ENCODE measurements around the gene ZNF549. TPM values are rescaled to one million over a fixed set of nuclear protein-coding genes. Genes with fewer than 3 reads are reported as not detected.
"Not testable (repeated sequence)": the region's sequence is repeated elsewhere in the genome, so short reads cannot be mapped to it uniquely, and the experiment has no call there.

ZNF549 gene
- total and polyA plus RNA-seq, 2 donors (not counting 3 experiments of a cell fraction or from before 2014, with no cell fraction given): 1.4 to 3.5 TPM

DNA sequence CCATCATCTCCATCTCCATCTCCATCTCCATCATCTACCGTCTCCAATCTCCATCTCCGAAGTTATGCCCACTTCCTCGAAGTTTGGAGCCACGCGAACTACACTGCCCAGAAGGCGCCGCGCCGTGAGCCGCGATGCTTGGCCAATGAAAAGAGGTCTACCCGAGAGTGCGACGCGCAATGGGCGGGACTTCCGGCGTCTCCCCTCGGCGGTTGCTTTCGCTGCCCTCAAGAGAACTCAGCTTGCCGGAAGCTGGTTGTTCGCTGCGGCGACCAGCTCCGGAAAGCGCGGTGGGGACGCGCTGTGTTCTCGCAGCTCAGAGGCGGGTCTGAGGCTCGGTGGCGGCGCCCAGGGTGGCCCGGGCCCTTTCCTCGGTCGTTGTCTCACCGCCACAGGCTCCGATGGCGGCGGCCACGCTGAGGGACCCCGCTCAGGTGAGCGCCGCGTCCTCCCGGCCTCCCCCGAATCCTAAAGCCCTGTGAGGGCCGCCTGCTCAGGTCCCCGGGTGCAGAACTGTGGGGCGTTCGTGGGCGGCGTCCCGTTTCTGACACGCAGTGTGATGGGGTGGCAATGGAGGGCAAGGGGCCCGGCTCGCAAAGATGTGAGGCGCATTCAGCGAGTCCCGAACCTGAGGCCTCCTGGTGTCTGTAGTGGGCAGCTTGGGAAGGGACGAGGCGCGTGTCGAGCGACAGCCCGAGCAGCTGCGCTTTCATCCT lies 27.3 kb upstream of the ZNF549 start, which contains the start of gene ZNF773:
Gene ZNF773, plus strand, starts transcription at position 259 of the 716 bp plus-strand sequence. Its CDS starts 143 bp downstream, at position 402.
- peak within 1 kb of the TSS; percentile 61 for H2AFZ ChIP-seq (ENCODE audit: low read depth, low read length)
- peak; percentile 82 for TF ChIP-seq POLR2A (IDR thresholded peaks at IDR 0.05; ENCODE audit: low read depth, low read length)
- TF ChIP-seq POLR2AphosphoS5 (IDR thresholded peaks at IDR 0.05; ENCODE audit: insufficient read depth, low read depth, low read length): peak; percentile 83
- TF ChIP-seq, protein P1, sequence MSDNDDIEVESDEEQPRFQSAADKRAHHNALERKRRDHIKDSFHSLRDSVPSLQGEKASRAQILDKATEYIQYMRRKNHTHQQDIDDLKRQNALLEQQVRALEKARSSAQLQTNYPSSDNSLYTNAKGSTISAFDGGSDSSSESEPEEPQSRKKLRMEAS (IDR thresholded peaks at IDR 0.05; ENCODE audit: insufficient read depth, insufficient read length): peak; percentile 38
- ChIA-PET CTCF (interaction anchor here (1.0 kb wide), 1 partner anchor 22 kb away, joined by 4 read pairs; the partner anchor contains the start of gene ZNF772), POLR2A (interaction anchor here (0.5 to 0.7 kb wide), 2 partner anchors 8 to 28 kb away, joined by 4 read pairs; partner anchors contain the start of gene ZNF549)
- H3K27me3 ChIP-seq (ENCODE audit: control insufficient read depth in 2 of 2, insufficient read depth in 2 of 2, low read length in 2 of 2); H3K9me1 ChIP-seq (replicated peaks; ENCODE audit: control insufficient read depth, extremely low read depth, insufficient read depth, low read length); H3K27ac ChIP-seq (ENCODE audit: insufficient read depth, low read depth, low read length); H4K20me1 ChIP-seq (replicated peaks; ENCODE audit: control insufficient read depth, extremely low read depth, insufficient read depth, low read length); H3K4me1 ChIP-seq (ENCODE audit: control insufficient read depth, extremely low read depth, insufficient read depth, low read length); H3K79me2 ChIP-seq (ENCODE audit: control insufficient read depth, insufficient read depth, low read length); H3K36me3 ChIP-seq (ENCODE audit: control insufficient read depth in 2 of 2, extremely low read depth in 1 of 2, insufficient read depth in 2 of 2, low read length in 2 of 2); dilution Hi-C loops (cut with MboI; ENCODE audit: extremely low pct_ligation_motif_present, low sequenced_read_pairs); H3K9ac ChIP-seq (replicated peaks; ENCODE audit: extremely low read depth, insufficient read depth, low read length); H3K9me3 ChIP-seq (replicated peaks; ENCODE audit: control insufficient read depth, insufficient read depth, low read length): not testable (repeated sequence)
- DNase-seq (ENCODE audit: low read depth, low spot score) (peak; percentile 95), FAIRE-seq (peak; percentile 96)
- BruUV-seq (replicated peaks): TSS peak; percentile 41
- H3K4me3 ChIP-seq (replicated peaks in 1 of 3; ENCODE audit: insufficient read depth in 1 of 3, low read depth in 1 of 3, low read length in 3 of 3): peak within 1 kb of the TSS; percentile 17 to 68 (median 49)
- intact Hi-C loops (cut with micrococcal nuclease): loop anchor here (1.0 to 2.0 kb wide), 2 partner anchors 23 to 27 kb away; partner anchors contain the start of genes ZNF549 and ZNF772
- H3K4me2 ChIP-seq (ENCODE audit: insufficient read depth, low read length): peak within 1 kb of the TSS; percentile 77

DNA sequence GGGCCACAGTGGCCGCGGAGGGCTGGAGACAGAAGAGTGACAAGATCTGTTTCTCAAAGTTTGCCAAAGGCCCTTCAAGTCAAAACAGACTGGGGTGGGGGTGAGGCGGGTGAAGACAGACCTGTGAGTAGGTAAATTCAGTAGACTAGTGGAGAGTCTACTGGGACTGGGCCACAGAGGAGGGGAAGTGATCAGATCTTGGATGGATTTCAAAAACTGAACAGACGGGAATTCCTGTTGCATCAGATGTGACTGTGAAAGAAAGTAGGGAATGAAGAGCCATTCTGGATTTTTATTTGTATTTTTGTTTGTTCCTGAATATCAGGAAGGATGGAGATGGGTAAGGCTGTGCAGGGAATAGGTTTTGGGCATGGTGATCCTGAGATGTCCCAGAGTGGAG lies 26.8 kb upstream of the ZNF549 start:
- dilution Hi-C loops (cut with MboI; ENCODE audit: extremely low pct_ligation_motif_present, low sequenced_read_pairs); H3K27me3 ChIP-seq (ENCODE audit: control insufficient read depth in 2 of 2, insufficient read depth in 2 of 2, low read length in 2 of 2); H3K9me3 ChIP-seq (replicated peaks; ENCODE audit: control insufficient read depth, insufficient read depth, low read length); H3K4me1 ChIP-seq (ENCODE audit: control insufficient read depth, extremely low read depth, insufficient read depth, low read length); intact Hi-C loops (cut with micrococcal nuclease); DNase-seq (ENCODE audit: low read depth, low spot score); H3K79me2 ChIP-seq (ENCODE audit: control insufficient read depth, insufficient read depth, low read length); H4K20me1 ChIP-seq (replicated peaks; ENCODE audit: control insufficient read depth, extremely low read depth, insufficient read depth, low read length); H3K9me1 ChIP-seq (replicated peaks; ENCODE audit: control insufficient read depth, extremely low read depth, insufficient read depth, low read length); H3K36me3 ChIP-seq (ENCODE audit: control insufficient read depth in 2 of 2, extremely low read depth in 1 of 2, insufficient read depth in 2 of 2, low read length in 2 of 2); POLR2A ChIA-PET; BruUV-seq (replicated peaks); H2AFZ ChIP-seq (ENCODE audit: low read depth, low read length); H3K9ac ChIP-seq (replicated peaks; ENCODE audit: extremely low read depth, insufficient read depth, low read length); H3K27ac ChIP-seq (ENCODE audit: insufficient read depth, low read depth, low read length): not testable (repeated sequence)
- CTCF ChIA-PET: interaction anchor here (1.0 kb wide), 1 partner anchor 23 kb away, joined by 4 read pairs; the partner anchor contains the start of gene ZNF772
- peak overlapping the region; percentile 77 for H3K4me2 ChIP-seq (ENCODE audit: insufficient read depth, low read length)
- peak overlapping the region; percentile 8 to 44 (median 17) for H3K4me3 ChIP-seq (replicated peaks in 1 of 3; ENCODE audit: insufficient read depth in 1 of 3, low read depth in 1 of 3, low read length in 3 of 3)
- peak; percentile 83 for FAIRE-seq
